GM19395 (cell line): ENCODE data around the gene USH1C.

Source experiments
- ATAC-seq: cut with Tn5 transposase; IDR thresholded peaks from one replicate; pipeline ENCODE4 v1.9.1; 2021; ENCODE audit warnings: mild to moderate bottlenecking, moderate library complexity; ENCODE audit not compliant: unreplicated experiment

Gene USH1C

DNA sequence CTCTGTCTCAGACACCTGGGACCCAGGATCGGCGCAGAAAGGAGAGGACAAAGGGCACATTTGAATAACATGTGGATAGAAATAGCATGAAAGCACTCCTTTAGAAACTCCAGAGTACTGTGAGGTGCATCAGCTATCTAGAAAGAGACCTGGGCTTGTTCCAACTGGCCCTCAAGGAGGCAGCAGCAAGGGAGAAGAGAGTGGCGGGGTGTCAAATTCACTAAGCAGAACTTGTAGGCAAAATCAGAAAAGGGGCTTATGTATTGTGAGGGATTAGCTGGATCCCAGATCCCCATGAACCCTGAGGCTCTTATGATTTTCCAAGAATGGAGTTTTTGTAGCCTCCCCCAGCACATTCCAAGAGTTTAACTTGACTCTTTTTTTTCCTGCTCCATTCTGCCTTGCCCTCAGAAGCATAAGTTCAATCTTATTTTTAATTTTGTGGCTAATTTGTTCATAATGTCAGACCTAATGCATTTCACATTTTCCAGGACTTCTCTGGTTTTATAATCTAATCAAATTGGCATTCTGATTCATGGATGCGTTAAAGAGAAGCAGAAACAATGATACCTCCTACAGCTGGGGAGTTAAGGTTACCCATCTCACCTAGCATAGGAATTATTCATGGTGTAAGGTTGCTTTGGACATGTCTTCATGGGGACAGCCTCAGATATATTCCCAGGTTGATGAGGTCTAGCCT lies 33.6 kb downstream of the USH1C start:
- no peak for ATAC-seq

DNA sequence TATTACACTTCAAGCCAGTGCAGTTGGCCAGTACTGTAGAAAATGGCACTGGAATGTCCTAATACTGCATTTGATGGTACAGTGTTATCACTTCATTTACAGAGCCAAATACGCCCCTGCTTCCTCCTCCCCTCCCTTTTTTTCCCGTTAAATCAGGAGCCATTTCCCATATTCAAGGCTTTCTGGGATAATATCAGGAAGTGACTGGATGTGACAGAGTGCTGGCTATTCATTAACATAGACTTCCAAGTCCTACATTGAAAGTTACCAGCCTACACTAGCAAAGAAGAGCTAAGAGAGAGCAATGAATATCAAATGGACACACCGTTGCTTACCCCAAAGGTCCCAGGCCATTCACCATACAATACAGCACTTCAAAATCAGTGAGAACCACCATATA lies 35.4 kb downstream of the USH1C start:
- ATAC-seq: no peak

GRCh38 chr11:17508306-17508705 lies 35.9 kb downstream of the USH1C start:
- no peak for ATAC-seq

DNA sequence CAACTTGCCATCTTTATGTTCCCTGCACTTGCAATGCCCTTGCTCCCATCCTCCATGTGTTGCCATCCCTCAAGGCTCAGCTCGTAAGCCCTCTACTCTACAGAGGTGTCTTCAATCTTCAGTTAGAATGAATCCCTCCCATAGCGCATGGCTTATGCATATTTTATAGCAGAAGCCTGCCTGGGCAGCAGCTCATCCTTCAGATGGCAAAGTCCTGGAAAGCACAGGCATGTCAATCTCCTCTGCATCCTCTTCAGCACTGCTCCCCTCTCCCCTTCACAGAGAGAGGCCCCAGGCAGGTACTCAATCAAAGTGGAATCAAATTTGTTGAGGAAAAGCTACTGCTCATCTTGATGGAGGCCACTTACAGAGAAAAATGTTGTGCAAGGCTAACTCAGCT lies 36.4 kb downstream of the USH1C start:
- no peak for ATAC-seq

DNA sequence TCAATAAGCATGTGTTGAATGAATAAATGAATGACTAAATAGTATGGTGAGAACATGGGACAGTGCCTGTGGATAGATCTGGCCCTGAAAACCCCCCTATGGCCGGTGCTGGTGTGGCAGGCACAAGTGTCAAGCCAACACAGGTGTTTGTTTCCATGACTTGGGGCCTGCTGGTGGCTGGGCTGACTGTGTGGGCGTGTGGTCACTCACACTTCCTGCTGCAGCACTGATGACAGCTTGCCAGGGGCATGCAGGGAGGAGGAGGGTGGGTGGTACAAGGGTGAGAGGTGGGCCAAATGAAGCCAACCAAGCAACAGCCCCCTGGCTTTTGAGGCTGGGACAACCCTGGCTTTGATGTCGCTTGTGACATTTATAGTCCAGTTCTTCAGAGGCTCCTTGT lies 37.3 kb downstream of the USH1C start:
- ATAC-seq: peak; percentile 53

GRCh38 chr11:17506314-17506713 lies 37.9 kb downstream of the USH1C start:
- no peak for ATAC-seq

DNA sequence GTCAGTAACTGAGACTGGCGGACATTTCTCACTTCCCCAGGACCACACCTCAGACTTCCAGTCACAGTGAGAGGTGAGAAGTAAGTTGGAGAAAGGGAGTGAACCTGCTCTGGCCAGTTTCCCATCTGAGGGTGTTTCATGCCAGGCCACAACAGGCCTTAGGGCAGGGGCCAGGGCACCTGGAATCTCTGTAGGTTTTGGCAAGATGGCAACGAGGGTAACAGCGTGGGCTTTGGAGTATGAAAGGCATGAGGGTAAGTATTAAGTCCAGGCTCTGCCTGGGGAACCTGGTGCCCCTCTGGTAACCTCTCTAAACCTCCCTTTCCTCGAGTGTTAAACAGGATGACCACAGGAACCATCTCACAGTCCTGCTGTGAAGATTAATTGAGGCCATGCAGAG lies 39.1 kb downstream of the USH1C start:
- ATAC-seq: no peak

- peak; percentile 69 for ATAC-seq
Measured at GRCh38 chr11:17504330-17505107, 39.7 kb downstream of the USH1C start.

- no peak for ATAC-seq
Measured at GRCh38 chr11:17502630-17503029, 41.6 kb downstream of the USH1C start.

GRCh38 chr11:17500673-17501072 lies 43.5 kb downstream of the USH1C start:
- no peak for ATAC-seq

- no peak for ATAC-seq
Measured at GRCh38 chr11:17498475-17498874, 45.7 kb downstream of the USH1C start.

DNA sequence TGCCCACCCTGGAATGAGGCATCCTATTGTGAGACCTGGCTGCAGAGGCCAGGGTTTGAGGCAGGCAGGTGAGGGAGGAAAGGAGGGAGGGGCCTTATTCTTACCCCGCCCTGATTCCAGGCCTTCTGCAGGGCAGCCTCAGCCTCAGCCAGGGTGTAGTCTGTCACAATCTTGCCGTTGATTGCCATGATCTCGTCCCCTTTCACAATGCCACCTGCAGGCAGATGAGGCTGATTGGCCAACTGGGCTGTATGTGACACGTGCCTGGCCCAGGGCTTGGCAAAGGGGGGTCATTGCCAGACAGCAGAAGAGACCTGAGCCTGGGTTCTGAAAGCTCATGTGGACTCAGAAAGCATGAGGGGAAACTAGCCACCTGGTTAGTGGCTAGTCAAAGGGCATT lies 46.2 kb downstream of the USH1C start:
- ATAC-seq: no peak

DNA sequence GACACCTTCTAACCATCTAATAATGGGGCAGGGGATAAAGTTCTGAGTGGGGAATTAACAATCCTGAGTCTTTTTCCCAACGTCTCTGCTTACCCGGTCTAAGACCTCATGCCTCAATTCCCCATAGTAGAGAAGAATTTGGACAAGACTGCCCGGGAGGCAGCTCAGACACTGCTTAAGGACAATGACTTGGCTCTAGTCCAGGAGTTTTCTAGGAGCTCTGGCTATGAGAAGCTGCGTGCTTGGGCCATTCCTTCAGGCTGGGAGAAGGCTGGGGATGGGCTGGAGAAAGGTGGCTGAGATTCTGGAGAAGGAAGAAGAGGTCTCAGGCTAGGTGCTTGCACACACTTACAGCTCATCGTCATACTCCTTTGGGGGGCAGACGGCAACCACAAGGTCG lies 47.8 kb downstream of the USH1C start:
- ATAC-seq: no peak

DNA sequence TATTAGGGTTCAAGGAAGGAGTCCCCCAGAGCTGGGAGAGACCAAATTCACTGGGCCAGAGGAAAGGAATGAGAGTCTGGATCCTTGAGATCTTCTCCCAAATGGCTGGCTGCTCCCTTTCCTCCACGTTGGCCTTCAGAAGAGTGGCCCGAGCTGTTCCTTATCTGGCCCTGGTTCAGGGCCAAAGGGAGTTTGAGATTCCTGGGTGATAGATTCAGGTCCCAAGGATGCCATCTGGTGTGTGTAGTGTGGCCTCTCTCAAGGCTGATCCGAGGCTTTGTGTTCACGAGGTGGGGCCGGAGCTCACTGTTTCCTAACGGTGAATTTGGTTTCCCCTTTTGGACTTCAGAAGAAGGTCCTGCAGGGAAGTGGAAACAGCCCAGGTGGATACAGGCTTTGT lies 50.2 kb downstream of the USH1C start:
- ATAC-seq: no peak

GRCh38 chr11:17490938-17491337 lies 53.3 kb downstream of the USH1C start:
- no peak for ATAC-seq

DNA sequence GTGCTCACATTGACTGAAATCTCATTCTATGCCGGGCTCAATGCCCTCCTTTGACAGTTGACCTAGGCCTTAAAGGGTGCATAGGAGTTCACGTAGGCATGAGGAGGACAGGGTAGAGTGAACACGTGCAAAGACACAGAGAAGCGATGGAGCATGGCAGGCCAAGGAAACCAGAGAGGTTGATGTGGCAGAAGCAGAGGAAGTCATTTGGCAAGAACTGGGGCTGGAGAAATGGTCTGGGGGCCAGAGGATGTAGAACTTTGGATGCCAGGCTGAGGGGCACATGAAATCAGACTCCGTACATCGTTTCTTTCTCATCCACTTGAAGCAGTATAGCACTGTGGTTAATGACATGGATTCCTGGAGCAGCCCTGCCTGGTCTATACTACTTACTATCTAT lies 54.0 kb downstream of the USH1C start:
- no peak for ATAC-seq

DNA sequence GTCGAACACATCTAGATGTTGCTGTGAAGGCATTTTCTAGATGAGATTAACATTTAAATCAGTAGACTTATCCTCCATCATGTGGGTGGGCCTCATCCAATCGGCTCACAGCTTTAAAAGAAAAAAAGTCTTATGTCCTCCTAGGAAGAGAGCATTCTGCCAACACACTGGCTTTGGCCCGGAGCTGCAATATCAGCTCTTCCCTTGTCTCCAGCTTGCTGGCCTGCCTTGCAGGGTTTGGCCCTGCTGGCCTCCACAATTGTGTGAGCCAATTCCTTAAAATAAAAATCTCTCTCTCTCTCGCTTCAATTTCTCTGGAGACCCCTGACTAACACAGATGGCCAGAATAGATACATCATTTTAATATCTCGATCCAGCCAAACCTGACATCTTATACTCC lies 54.5 kb downstream of the USH1C start:
- no peak for ATAC-seq

DNA sequence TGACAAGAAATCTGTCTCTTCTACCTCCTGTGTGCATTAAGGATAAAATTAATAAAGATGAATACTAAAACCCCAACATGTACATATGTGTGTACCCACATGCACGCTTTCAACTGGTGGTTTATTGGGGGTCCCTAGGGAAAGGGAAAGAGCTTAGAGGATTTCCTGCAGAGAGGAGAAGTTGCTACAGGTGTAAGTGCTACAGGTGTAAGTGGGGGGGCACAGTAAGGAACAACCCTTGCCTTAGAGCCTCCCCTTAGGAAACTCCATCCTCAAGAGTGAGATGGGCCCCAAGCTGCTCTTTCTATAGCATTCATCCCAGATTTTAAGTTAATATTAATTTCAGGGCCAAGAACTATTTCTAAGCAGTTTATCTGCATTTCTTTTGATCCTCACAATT lies 55.7 kb downstream of the USH1C start:
- ATAC-seq: no peak

DNA sequence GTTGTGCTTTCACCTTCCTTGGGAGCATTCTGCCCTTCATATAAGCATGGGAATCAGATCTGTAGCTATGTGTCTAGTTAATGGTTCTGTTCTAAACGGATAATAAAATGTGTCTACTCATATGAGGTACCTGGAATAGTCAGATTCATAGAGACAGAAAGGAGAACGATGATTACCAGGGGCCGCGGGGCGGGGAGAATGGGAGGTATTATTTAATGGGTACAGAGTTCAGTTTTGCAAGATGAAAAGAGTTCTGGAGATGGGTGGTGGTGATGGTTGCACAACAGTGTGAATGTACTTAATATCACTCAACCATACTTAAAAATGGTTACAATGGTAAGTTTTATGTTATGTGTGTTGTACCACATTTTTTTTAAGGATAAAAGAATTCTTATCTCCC lies 57.6 kb downstream of the USH1C start:
- ATAC-seq: no peak

DNA sequence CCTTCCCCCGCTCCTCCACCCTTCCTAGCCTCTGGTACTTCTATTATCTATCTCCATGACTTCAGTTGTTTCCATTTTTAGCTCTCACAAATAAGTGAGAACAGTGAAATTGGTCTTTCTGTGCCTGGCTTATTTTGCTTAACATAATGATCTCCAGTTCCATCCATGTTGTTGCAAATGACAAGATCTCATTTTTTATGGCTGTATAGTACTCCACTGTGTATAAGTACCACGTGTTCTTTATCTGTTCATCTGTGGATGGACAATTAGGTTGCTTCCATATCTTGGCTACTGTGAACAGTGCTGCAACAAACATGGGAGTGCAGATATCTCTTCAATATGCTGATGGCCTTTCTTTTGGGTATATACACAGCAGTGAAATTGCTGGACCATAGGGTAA lies 60.7 kb downstream of the USH1C start:
- no peak for ATAC-seq

- no peak for ATAC-seq
Measured at GRCh38 chr11:17481905-17482304, 62.3 kb downstream of the USH1C start.
